Measurements from ENCODE around the gene OTUD4.
A peak's percentile ranks its signal among the peaks of the same experiment; 100 is the strongest.
"Not testable (repeated sequence)": the region's sequence is repeated elsewhere in the genome, so short reads cannot be mapped to it uniquely, and the experiment has no call there.

The OTUD4 gene, protein sequence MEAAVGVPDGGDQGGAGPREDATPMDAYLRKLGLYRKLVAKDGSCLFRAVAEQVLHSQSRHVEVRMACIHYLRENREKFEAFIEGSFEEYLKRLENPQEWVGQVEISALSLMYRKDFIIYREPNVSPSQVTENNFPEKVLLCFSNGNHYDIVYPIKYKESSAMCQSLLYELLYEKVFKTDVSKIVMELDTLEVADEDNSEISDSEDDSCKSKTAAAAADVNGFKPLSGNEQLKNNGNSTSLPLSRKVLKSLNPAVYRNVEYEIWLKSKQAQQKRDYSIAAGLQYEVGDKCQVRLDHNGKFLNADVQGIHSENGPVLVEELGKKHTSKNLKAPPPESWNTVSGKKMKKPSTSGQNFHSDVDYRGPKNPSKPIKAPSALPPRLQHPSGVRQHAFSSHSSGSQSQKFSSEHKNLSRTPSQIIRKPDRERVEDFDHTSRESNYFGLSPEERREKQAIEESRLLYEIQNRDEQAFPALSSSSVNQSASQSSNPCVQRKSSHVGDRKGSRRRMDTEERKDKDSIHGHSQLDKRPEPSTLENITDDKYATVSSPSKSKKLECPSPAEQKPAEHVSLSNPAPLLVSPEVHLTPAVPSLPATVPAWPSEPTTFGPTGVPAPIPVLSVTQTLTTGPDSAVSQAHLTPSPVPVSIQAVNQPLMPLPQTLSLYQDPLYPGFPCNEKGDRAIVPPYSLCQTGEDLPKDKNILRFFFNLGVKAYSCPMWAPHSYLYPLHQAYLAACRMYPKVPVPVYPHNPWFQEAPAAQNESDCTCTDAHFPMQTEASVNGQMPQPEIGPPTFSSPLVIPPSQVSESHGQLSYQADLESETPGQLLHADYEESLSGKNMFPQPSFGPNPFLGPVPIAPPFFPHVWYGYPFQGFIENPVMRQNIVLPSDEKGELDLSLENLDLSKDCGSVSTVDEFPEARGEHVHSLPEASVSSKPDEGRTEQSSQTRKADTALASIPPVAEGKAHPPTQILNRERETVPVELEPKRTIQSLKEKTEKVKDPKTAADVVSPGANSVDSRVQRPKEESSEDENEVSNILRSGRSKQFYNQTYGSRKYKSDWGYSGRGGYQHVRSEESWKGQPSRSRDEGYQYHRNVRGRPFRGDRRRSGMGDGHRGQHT

DNA sequence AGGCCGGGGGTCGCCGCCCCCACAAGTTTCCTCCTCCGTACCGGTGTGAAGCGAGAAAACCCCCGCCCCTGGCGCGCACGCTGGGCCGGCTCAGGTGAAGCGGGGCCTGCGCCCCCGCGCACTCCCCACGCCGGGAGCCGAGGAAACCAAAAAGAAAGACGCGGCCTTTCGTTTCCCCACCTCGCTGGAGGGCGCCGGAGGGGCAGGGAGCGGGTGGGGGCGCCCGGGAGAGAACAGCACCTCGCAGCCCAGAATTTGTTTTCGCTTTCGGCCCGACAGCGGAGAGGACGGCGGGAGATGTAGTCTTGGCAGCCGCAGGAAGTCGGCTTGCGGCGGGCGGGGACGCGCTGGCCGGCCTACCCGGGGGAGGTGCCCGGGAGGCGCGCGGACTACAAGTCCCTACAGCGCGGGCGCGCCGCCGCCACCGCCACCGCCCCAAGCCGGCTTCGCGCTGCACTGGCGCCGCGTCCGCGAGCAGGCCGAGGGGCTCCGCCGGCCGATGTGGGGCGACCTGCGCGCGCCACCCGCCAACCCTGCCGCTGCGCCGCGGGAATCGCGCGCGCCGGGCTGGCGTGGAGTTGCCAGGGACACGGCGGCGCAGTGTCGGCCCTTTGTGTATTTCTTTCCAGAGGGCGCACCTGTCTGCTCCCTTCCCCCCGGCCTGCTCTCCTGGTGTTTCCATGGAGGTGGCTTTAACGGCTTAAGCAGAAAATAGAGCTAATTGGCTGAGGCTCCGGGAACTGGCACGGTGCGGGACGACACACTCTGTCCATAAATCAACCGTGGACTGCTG, at the start of gene OTUD4:
OTUD4 (minus strand) TSS at position 292 of the 793 bp plus-strand sequence. CDS start 616 bp downstream, outside the sequence.
- peak; percentile 86 for DNase-seq (ENCODE audit: low read depth)

DNA sequence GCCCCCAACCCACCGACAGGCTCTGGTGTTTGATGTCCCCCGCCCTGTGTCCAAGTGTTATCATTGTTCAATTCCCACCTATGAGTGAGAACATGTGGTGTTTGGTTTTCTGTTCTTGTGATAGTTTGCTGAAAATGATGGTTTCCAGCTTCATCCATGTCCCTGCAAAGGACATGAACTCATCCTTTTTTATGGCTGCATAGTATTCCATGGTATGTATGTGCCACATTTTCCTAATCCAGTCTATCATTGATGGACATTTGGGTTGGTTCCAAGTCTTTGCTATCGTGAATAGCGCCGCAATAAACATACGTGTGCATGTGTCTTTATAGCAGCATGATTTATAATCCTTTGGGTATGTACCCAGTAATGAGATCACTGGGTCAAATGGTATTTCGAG, 42.8 kb upstream of the OTUD4 start:
- DNase-seq (ENCODE audit: low read depth), result not testable (repeated sequence)

DNA sequence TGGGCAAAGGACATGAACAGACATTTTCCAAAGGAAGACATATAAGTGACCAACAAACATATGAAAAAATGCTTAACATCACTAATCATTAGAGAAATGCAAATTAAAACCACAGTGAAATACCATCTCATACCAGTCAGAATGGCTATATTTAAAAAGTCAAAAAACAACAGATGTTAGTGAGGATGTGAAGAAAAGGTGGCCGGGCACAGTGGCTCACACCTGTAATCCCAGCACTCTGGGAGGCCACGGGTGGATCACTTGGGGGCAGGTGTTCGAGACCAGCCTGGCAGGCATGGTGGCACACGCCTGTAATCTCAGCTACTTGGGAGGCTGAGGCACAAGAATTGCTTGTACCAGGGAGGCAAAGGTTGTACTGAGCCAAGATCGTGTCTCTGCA, 41.1 kb upstream of the OTUD4 start:
- DNase-seq (ENCODE audit: low read depth), result not testable (repeated sequence)

DNA sequence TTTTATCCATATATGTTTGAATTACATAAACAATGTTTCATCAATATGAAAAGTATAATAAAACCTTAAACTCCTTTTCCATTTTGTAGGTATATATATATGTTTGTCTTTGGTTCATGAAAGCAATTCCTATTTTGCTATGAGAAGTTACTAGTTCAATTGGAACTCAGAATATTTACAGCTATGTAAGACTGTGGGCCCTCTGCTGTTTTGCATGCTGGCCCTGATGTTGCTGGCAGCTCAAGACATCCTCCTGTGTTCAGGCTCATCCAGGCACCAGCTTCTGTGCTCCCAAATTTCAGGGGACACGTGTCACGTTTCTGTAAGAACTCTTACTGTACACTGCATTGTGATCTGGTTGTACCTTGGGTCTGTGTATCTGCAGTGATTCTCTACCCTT, 38.7 kb upstream of the OTUD4 start:
- no peak for DNase-seq (ENCODE audit: low read depth)

DNA sequence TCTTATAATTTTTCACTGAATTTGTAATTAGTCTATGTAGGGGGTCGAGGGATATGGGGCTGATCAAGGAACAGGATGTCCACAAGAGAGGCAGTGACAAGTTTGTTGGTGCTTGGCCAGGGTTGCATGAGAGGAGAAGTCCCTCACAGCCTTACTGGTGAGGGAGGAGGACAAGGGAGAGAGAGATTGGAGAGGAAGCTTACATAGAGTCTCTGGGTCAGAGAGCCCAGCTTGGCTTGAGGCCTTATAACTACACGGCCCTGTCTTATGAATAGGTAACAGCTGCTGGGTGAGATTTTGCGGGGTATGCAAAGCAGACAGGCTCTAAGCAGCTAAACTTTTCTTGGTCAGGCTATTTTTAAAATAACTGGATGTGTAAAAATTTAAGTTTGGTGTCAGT, 37.9 kb upstream of the OTUD4 start:
- DNase-seq (ENCODE audit: low read depth), result no peak

DNA sequence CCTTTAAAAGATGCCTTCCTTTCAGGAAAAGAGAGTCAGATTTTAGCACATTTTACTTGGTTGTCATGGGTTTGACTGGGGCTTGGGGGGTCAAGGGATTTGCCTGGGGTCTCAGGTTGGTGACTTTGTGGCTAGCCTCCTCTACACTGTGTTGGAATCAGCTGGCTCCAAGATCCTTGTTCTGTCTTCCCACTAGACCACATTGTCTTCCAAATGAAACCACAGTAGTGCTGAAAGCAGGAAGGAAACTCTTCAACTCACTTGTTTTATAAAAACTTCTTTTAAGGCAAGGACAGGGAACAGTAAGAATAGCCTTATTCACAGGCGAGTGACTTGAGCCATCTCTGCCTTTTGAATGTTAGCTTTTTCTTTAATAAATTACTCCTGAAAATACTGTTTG, 37.0 kb upstream of the OTUD4 start:
- no peak for DNase-seq (ENCODE audit: low read depth)

DNA sequence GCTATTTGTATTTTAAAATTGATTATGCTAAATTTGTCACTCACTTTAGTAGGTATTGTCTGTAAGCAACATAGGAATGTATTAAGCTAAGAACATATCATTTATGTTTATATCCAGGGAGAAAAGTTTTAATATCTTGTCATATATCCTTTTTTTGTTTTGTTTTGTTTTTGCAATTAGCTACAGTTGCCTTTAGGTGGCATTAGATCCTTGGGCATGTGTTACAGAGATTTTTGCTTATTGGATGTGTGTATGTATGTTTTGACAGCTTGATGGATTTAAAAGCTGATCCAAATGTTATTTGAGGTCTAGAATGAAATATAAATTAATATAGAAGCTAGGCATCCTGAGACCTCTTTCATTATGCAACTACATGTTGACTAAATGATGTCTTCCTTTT, 36.1 kb upstream of the OTUD4 start:
- no peak for DNase-seq (ENCODE audit: low read depth)

DNA sequence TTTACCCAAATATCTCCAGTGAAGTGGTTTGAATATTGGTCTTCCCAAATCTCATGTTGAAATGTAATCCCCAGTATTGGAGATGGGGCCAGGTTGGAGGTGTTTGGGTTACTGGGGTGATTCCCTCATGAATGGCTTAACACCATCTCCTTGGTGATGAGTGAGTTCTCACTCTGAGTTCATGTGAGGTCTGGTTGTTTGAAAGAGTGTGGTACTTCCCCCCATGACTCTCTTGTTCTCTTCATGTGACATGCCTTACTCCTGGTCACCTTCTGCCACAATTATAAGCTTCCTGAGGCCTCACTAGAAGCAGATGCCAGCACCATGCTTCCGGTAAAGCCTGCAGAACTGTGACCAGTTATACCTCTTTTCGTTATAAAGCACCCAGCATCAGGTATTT, 32.9 kb upstream of the OTUD4 start:
- DNase-seq (ENCODE audit: low read depth), result no peak

DNA sequence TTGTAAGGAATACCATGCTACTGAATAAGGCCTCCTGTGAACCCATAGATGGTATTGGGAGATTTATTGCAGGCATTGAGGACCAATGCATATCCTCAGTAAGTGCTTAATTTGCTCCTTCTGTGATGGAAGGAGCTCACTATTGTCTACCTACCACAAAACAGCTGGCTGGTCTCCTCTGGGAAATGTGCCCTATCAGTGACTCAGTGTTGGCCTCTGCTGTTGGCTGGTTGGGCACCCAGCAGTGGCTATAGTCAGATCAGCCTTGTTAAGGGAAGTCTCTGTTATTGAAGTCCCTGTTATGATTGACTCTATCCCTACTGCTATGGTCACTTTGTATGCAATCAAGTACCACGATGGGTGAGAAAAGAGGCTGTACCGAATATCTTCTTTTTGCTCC, 27.5 kb upstream of the OTUD4 start:
- DNase-seq (ENCODE audit: low read depth), result no peak

DNA sequence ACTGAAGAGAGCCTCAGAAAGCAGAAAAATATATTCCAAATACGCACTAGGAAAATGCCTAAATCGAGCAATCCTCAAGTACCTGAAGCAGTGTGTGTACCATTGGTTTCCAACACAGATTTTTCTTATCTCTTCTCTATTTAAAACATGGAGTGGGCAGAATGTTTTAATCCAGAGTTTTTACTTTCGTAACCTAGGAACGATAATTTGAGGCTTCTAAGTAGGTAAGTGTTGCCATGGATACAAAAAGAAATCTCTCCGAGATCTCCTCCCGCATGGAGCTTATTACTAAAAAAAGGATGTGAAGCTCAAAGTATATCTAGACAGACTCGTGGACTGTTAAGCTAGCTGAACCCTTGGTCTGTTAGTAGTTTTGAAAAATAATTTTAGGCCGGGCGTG, 23.0 kb upstream of the OTUD4 start:
- no peak for DNase-seq (ENCODE audit: low read depth)

DNA sequence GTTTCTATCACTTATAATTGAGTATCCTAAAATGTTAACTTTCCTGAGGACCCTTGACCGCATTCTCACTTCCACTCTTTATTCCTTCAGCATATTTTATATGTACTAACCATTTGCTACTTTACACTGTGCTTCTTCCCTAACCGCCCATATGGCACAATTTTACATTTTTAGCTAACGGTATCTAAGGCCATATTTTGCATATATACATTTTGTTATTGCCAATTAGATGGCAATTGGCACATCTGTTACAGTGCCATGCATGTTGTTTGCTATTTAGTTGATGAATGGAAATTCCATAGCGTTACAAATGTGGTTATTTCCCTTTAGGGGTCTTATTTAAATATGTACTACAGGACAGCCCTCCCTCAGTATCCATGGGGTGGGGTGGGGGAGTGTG, 20.0 kb upstream of the OTUD4 start:
- DNase-seq (ENCODE audit: low read depth), result no peak

DNA sequence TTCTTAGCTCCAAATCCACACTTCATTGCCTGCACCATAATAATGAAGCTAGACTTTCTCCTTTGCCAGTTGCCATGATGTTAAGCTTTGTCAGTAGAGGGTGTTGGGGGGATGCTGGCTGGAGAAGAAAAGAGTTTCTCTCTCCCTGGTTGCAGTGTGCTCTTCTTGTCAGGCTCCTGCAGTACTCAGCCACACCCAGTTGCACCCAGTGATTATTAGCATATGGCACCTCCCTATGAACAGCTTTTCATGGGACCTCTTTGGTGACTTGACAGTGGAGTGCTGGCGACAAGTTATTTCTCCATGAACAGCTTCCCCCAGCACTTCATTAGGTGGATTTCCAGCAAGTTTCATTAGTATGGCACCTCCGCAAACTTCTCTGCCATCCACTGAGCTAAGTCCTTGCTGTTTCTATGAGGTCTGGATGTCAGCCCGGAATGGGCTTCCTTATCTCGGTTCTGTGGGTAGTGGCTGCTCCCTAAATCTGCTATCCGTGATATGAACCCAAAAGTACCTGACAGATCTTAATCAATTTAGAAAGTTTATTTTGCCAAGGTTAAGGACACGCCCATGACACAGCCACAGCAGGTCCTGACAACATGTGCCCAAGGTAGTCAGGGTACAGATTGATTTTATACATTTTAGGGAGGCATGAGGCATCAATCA, 18.8 kb upstream of the OTUD4 start:
- no peak for DNase-seq (ENCODE audit: low read depth)

DNA sequence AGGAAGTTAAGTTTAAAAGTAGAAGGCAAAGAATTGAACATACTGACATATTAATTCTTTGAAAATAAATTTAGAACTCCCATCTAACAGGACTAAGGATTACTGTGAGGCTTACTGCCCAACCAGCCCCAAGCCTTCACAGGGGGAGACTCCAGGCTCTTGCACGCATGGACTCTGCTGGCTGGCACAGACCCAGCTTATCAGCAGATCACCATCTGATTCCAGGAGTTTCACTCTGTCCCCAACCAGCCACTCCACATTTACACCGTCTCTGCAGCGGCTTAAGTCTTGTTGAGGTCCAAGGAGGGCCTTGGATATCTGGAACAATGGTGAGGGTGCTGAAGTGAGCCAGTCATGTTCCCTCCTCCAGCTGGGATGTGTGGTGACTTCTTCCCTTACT, 16.4 kb upstream of the OTUD4 start:
- no peak for DNase-seq (ENCODE audit: low read depth)

DNA sequence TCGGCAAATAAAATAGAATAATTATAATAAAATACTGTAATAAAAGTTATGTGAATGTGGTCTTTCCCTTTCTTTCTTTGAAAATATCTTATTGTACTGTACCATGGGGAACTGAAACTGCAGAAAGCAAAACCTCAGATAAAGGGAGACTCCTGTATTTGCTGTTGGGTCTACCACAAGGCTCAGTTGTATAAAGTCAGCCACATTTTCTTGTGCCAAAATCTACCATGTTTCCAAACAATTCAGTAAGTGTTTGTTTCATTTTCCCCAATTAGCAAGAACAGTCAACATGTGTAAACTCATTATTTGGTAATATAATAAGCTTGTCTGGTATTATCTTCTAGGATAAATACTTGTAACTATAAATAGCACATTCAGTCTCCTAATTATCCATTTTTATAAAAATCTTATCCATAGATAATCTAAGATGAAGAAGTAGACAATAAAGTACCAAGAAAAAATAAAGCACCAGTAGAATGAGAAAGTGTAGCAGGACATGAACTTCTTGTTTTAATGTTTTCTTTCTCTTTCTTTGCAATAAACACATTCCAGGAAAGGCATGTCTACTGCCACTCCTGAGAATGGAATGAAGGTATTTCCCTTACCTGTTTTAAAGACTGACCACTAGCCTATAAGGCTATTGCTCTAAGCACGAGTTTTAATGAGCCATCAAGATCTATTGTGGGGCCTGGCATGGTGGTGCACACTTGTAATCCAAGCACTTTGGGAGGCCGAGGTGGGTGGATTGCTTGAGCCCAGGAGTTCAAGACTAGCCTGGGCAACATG, 15.0 kb upstream of the OTUD4 start:
- DNase-seq (ENCODE audit: low read depth), result no peak

DNA sequence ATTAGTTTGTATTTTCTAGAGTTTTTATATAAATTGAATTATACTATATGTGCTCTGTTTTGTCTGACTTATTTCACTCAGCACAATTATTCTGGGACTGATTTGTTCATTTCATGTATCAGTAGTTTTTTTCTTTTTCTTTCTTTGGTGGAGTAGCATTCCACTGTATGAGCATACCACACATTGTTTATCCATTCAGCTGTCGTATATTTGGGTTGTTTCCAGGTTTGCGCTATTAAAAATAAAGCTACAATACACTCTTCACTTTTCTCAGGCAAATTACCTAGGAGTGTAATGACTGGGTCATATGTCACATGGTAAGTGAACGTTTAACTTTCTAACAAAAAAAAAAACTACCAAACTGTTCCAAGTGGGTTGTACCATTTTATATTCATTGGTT, 9.6 kb upstream of the OTUD4 start:
- DNase-seq (ENCODE audit: low read depth), result no peak

DNA sequence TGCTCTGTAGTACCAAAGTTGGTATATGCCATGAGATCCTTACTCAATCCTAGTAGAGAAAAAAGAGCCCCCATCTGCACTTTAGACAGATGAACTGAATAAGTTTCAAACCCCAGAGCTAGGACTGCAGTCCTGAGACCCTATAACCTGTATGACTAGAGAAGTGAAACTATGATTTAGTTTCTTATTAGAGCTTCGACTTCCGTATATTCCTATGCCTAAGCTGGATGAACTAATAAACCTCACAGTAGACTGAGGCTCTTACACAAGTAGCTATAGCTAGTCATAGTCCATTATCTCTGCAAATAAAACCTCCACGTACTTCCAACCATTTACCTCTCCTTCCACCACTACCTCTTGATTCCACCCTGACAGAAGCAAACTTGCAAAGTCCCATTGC, 6.3 kb upstream of the OTUD4 start:
- DNase-seq (ENCODE audit: low read depth), result no peak

DNA sequence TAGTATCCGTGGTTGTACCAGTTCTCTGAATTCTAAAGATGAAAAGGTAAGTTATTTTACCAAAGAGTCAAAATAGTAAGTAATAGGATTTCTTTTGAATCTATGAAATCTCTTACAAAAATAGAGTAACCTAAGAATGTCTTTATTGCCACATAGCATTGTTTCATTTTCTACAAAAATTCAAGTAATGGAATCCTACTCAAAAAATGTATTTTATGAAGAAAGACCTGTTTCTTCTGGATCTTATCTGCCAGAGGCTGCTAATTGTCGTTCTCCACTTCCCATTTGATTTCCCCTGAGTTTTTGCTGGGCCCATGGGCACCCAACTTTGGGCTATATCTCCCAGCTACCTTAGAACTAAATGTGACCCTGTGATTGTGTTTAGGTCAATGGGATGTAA, 3.2 kb upstream of the OTUD4 start:
- DNase-seq (ENCODE audit: low read depth), result no peak

DNA sequence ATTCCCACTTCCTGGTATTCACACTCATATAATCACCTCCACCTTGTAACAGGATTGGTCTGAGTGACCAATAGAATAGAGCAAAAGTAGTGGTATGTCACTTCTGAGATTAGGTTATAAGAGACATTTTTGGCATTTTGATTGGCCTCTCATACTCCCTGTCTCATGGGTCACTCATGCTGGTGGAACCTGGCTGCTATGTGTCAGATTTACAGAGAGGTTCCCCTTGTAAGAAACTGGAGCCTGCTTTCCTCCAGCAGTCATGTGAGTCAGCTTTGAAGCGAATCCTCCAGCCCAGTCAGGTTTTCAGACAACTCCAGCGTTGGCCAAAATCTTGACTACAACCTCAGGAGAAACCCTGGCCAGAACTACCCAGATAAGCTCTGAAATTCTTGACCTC, 2.6 kb upstream of the OTUD4 start:
- DNase-seq (ENCODE audit: low read depth), result no peak

DNA sequence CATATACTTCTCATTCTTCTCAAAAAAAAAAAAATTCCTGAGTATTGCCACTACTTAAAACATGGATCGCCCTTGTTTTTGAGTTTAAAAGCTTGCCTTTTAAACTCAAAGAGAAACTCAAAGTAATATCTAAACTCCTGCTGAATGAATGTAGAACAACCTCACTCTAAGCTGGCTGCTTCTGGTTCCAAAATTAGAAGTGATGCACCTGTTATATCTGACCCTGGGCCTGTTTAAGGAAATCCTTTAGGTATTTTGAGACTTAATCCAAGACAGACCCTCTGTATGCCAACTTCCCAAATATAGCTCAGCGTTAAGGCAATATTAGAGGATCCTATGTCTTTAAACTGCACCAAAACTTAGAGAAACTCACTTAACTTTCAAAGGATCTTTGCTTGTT, 1.8 kb upstream of the OTUD4 start:
- no peak for DNase-seq (ENCODE audit: low read depth)

DNA sequence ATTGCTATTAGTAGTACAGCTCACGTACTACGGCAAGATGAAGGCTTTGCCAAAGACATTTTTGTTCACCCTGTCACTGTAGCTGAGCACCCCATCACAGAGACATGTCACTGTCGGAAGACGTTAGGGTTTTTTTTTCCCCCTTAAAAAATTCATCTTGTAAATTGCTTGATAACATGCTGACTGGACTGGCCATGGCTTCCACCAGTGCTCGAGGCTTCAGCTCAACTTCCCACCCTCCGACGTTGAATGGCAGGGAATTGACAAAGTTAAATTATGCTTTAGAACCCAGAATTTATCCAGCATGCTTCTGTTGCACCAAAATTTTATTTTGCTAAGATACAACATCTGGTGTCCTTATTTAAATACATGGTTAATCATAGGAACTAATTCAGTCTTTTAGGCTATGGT, 707 bp upstream of the OTUD4 start:
- DNase-seq (ENCODE audit: low read depth), result no peak

DNA sequence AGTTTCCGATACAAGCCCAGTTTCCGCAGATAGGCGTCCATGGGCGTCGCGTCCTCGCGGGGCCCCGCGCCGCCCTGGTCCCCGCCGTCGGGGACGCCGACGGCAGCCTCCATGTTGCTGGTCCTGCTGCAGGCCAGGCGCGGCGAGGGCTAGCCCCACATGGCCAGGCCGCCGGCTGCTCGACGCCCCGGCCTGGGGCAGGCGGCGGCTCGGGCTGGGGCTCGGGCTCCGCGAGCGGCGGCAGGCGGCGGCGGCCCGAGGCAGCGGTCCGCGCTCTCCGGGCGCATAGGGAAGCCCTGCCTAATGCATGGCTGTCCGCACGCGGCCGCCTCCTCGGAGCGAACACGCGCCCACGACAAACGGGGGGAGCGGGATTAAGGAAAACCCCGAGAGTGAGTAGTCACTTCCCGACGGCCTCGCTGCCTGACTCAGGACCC, 510 bp downstream of the OTUD4 start:
- DNase-seq (ENCODE audit: low read depth), result not testable (repeated sequence)
